ENCODE measurements around the gene SLC35F6. TPM values are rescaled to one million over a fixed set of nuclear protein-coding genes. Genes with fewer than 3 reads are reported as not detected.

Gene SLC35F6
- polyA plus RNA-seq, 1 donor from 2014 or later: 10.8 TPM

DNA sequence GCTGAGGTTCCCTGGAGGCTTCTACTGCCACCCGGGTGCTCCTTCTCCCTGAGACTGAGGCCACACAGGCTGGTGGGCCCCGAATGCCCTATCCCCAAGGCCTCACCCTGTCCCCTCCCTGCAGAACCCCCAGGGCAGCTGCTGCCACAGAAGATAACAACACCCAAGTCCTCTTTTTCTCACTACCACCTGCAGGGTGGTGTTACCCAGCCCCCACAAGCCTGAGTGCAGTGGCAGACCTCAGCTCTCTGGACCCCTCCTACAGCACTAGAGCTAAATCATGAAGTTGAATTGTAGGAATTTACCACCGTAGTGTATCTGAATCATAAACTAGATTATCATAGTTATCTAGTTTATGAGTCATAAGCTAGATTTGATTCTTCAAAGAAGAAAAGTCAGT lies 14.4 kb downstream of the SLC35F6 start:
- Histone ChIP-seq H3K9me3 (ENCODE audit: low read length) (no peaks in the 10 kb centered on the region), H3F3A (ENCODE audit: insufficient read depth, low read length, poor library complexity, severe bottlenecking) (no peaks in the 10 kb centered on the region), H3K36me3 (ENCODE audit: insufficient read depth, low read length) (no peaks in the 10 kb centered on the region), H3K9me2 (ENCODE audit: insufficient read depth, low read length) (no peaks in the 10 kb centered on the region), H4K20me1 (ENCODE audit: insufficient read depth) (no peaks in the 10 kb centered on the region), H3K4me3 (ENCODE audit: low read length) (no peak overlapping the region), H3K4me2 (ENCODE audit: low read length) (no peak overlapping the region), H3K79me2 (replicated peaks; ENCODE audit: insufficient read depth, low read length) (no peaks in the 10 kb centered on the region), H3K27me3 (ENCODE audit: insufficient read depth, low read depth, low read length) (no peaks in the 10 kb centered on the region), H3K9ac (ENCODE audit: low read length) (no peak overlapping the region), H2AFZ (ENCODE audit: low read depth, low read length) (no peak overlapping the region), H3K27ac (ENCODE audit: low read length) (no peak overlapping the region)
- TF ChIP-seq, protein P1, sequence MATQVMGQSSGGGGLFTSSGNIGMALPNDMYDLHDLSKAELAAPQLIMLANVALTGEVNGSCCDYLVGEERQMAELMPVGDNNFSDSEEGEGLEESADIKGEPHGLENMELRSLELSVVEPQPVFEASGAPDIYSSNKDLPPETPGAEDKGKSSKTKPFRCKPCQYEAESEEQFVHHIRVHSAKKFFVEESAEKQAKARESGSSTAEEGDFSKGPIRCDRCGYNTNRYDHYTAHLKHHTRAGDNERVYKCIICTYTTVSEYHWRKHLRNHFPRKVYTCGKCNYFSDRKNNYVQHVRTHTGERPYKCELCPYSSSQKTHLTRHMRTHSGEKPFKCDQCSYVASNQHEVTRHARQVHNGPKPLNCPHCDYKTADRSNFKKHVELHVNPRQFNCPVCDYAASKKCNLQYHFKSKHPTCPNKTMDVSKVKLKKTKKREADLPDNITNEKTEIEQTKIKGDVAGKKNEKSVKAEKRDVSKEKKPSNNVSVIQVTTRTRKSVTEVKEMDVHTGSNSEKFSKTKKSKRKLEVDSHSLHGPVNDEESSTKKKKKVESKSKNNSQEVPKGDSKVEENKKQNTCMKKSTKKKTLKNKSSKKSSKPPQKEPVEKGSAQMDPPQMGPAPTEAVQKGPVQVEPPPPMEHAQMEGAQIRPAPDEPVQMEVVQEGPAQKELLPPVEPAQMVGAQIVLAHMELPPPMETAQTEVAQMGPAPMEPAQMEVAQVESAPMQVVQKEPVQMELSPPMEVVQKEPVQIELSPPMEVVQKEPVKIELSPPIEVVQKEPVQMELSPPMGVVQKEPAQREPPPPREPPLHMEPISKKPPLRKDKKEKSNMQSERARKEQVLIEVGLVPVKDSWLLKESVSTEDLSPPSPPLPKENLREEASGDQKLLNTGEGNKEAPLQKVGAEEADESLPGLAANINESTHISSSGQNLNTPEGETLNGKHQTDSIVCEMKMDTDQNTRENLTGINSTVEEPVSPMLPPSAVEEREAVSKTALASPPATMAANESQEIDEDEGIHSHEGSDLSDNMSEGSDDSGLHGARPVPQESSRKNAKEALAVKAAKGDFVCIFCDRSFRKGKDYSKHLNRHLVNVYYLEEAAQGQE (IDR thresholded peaks at IDR 0.05; ENCODE audit: borderline replicate concordance): no peak
- TF ChIP-seq EP300 (conservative IDR thresholded peaks at IDR 0.05; ENCODE audit: poor library complexity, severe bottlenecking) (no peak), POLR2AphosphoS5 (IDR thresholded peaks at IDR 0.05) (no peak), MXI1 (conservative IDR thresholded peaks at IDR 0.05; ENCODE audit: poor library complexity, severe bottlenecking) (no peak), RAD21 (conservative IDR thresholded peaks at IDR 0.05) (no peak), EZH2 (IDR thresholded peaks at IDR 0.05; ENCODE audit: borderline replicate concordance, insufficient read depth, low read length, poor library complexity, severe bottlenecking) (no peak), TAF1 (IDR thresholded peaks at IDR 0.05; ENCODE audit: low read depth) (no peak), SMC3 (conservative IDR thresholded peaks at IDR 0.05; ENCODE audit: poor library complexity) (no peak)
- TF ChIP-seq, protein P2, sequence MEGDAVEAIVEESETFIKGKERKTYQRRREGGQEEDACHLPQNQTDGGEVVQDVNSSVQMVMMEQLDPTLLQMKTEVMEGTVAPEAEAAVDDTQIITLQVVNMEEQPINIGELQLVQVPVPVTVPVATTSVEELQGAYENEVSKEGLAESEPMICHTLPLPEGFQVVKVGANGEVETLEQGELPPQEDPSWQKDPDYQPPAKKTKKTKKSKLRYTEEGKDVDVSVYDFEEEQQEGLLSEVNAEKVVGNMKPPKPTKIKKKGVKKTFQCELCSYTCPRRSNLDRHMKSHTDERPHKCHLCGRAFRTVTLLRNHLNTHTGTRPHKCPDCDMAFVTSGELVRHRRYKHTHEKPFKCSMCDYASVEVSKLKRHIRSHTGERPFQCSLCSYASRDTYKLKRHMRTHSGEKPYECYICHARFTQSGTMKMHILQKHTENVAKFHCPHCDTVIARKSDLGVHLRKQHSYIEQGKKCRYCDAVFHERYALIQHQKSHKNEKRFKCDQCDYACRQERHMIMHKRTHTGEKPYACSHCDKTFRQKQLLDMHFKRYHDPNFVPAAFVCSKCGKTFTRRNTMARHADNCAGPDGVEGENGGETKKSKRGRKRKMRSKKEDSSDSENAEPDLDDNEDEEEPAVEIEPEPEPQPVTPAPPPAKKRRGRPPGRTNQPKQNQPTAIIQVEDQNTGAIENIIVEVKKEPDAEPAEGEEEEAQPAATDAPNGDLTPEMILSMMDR (IDR thresholded peaks at IDR 0.05; ENCODE audit: poor library complexity, severe bottlenecking): no peak

DNA sequence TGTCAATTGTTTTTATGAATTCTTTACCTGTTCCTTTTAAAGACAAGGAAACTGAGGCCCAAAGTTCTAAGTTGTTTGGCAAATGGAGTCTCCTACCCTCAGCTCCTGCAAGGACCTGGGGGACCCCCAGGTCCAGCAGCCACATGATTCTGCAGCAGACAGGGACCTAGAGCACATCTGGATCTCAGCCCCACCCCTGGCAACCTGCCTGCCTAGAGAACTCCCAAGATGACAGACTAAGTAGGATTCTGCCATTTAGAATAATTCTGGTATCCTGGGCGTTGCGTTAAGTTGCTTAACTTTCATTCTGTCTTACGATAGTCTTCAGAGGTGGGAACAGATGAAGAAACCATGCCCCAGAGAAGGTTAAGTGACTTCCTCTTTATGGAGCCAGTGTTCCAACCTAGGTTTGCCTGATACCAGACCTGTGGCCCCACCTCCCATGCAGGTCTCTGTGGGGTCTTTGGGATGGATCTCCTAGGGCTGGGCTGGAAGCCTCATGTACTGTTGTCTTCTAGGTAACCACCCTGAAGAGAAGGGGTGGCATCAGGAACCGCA lies 16.2 kb downstream of the SLC35F6 start:
- no peaks in the 10 kb centered on the region for H3K9me3 ChIP-seq (ENCODE audit: low read length)
- TF ChIP-seq TAF1 (IDR thresholded peaks at IDR 0.05; ENCODE audit: low read depth) (no peak), SMC3 (conservative IDR thresholded peaks at IDR 0.05; ENCODE audit: poor library complexity) (no peak), POLR2AphosphoS5 (IDR thresholded peaks at IDR 0.05) (no peak), MXI1 (conservative IDR thresholded peaks at IDR 0.05; ENCODE audit: poor library complexity, severe bottlenecking) (no peak), RAD21 (conservative IDR thresholded peaks at IDR 0.05) (no peak), EP300 (conservative IDR thresholded peaks at IDR 0.05; ENCODE audit: poor library complexity, severe bottlenecking) (no peak), EZH2 (IDR thresholded peaks at IDR 0.05; ENCODE audit: borderline replicate concordance, insufficient read depth, low read length, poor library complexity, severe bottlenecking) (no peak)
- TF ChIP-seq, protein P2 (IDR thresholded peaks at IDR 0.05; ENCODE audit: poor library complexity, severe bottlenecking): no peak
- TF ChIP-seq, protein P1 (IDR thresholded peaks at IDR 0.05; ENCODE audit: borderline replicate concordance): no peak
- H3K79me2 ChIP-seq (replicated peaks; ENCODE audit: insufficient read depth, low read length): no peaks in the 10 kb centered on the region
- no peak overlapping the region for H2AFZ ChIP-seq (ENCODE audit: low read depth, low read length)
- H4K20me1 ChIP-seq (ENCODE audit: insufficient read depth): no peaks in the 10 kb centered on the region
- H3K9ac ChIP-seq (ENCODE audit: low read length): no peak overlapping the region
- H3K27ac ChIP-seq (ENCODE audit: low read length): no peak overlapping the region
- no peaks in the 10 kb centered on the region for H3K36me3 ChIP-seq (ENCODE audit: insufficient read depth, low read length)
- H3K4me2 ChIP-seq (ENCODE audit: low read length): no peak overlapping the region
- H3K27me3 ChIP-seq (ENCODE audit: insufficient read depth, low read depth, low read length): no peaks in the 10 kb centered on the region
- H3F3A ChIP-seq (ENCODE audit: insufficient read depth, low read length, poor library complexity, severe bottlenecking): no peaks in the 10 kb centered on the region
- H3K4me3 ChIP-seq (ENCODE audit: low read length): no peak overlapping the region
- no peaks in the 10 kb centered on the region for H3K9me2 ChIP-seq (ENCODE audit: insufficient read depth, low read length)
